Neural crest cell (in vitro differentiated cells): ENCODE results near the gene IL1RL2. TPM values are rescaled to one million over a fixed set of nuclear protein-coding genes. Genes with fewer than 3 reads are reported as not detected.

Source experiments
- DNase-seq: peaks from one replicate; pipeline ENCODE4 v3.0.0; 2021; ENCODE audit warnings: low read depth, mixed read lengths, low spot score
- H3K27ac Mint-ChIP-seq: one replicate; pipeline ENCODE4 v1.8.0; 2021; ENCODE audit warnings: mild to moderate bottlenecking, mixed read lengths; ENCODE audit not compliant: unreplicated experiment
- H3K27me3 Mint-ChIP-seq: 2 replicates; pipeline ENCODE4 v1.8.0; 2021; ENCODE audit warnings: low read depth, mild to moderate bottlenecking, mixed read lengths
- H3K36me3 Mint-ChIP-seq: 2 replicates; pipeline ENCODE4 v1.8.0; 2021; ENCODE audit warnings: low read depth, mild to moderate bottlenecking, mixed read lengths
- H3K4me1 Mint-ChIP-seq: 2 replicates; pipeline ENCODE4 v1.8.0; 2021; ENCODE audit warnings: mixed read lengths
- H3K4me3 Mint-ChIP-seq: one replicate; pipeline ENCODE4 v1.8.0; 2021; ENCODE audit warnings: mild to moderate bottlenecking, mixed read lengths
- H3K9me3 Mint-ChIP-seq: 2 replicates; pipeline ENCODE4 v1.8.0; 2021; ENCODE audit warnings: mixed read lengths
- total RNA-seq: library from RNA; stranded (reverse); gene quantifications from 2 replicates; pipeline ENCODE4 v1.2.1, GENCODE V29; 2021
- TF ChIP-seq, protein P1 (sequence below): fragments of 200-600 bp; sonication (generic); conservative IDR thresholded peaks from 2 replicates; pipeline ENCODE4 v1.5.0; 2021; ENCODE audit warnings: antibody characterized with exemption, mild to moderate bottlenecking

Gene IL1RL2
- total RNA-seq, 1 donor from 2014 or later: not detected

DNA sequence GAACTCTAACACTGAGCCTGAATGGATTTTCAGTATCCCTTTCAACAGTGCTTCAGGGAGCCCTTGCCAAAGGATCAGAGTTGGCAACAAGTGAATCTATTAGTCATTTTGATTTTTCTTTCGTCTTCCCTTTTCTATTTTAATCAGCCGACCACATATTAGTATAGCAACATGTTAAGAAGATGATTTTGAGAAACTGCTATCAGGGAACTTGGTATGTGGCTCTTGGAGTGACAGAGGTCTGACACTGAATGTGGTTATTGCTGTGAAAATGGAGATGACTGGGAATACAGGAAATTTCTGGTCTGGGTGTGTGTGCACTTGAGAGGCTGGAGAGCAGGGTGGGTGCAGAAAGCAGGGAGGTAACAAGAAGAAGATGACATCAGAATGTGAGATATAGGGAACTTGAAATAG, 95.9 kb downstream of the IL1RL2 start:
- Mint-ChIP-seq H3K4me1 (peaks cover 19% of the 10 kb centered on the region), H3K4me3 (no peak overlapping the region), H3K36me3 (no peaks in the 10 kb centered on the region), H3K27ac (no peak overlapping the region), H3K27me3 (no peaks in the 10 kb centered on the region), H3K9me3 (no peaks in the 10 kb centered on the region)
- DNase-seq: no peak
- TF ChIP-seq, protein P1, sequence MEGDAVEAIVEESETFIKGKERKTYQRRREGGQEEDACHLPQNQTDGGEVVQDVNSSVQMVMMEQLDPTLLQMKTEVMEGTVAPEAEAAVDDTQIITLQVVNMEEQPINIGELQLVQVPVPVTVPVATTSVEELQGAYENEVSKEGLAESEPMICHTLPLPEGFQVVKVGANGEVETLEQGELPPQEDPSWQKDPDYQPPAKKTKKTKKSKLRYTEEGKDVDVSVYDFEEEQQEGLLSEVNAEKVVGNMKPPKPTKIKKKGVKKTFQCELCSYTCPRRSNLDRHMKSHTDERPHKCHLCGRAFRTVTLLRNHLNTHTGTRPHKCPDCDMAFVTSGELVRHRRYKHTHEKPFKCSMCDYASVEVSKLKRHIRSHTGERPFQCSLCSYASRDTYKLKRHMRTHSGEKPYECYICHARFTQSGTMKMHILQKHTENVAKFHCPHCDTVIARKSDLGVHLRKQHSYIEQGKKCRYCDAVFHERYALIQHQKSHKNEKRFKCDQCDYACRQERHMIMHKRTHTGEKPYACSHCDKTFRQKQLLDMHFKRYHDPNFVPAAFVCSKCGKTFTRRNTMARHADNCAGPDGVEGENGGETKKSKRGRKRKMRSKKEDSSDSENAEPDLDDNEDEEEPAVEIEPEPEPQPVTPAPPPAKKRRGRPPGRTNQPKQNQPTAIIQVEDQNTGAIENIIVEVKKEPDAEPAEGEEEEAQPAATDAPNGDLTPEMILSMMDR: no peak

DNA sequence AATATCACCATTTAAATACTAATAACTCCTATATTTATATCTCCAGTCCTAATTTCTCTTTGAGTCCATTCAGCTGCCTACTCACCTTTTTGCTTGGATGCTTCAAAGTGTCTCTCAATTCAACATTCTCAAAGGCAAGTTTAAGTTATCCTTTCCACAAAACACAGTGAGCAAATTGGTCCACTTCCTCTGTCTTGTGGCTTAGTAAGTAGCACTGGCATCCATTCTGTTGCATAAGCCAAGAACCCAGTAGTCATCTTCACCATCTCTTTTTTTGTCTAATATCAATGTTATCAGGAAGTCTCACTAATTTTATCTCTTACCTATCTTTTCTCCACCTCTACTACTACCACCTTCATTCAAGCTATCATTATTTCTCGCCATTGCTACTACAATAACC, 97.2 kb downstream of the IL1RL2 start:
- TF ChIP-seq, protein P1: no peak
- DNase-seq: no peak
- Mint-ChIP-seq H3K36me3 (no peaks in the 10 kb centered on the region), H3K4me3 (no peak overlapping the region), H3K9me3 (no peaks in the 10 kb centered on the region), H3K27ac (no peak overlapping the region), H3K27me3 (no peaks in the 10 kb centered on the region), H3K4me1 (peaks cover 8% of the 10 kb centered on the region)

DNA sequence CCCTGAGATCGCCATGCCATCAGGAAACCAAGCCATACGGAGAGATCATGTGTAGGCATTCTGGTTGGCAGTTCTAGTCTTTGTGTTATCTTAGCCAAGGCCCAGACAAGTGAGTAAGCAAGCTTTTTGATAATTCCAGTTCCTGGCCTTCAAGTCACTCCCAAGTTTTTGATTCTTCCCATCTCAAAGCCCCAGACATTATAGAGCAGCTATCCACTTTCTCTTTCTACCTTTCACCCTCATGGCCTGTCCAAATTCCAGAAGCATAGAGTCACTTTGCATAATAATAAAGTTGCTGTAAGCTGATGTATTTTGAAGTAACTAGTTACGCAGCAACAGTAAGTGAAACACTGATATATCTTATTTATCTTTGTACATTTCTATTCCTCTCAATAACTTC, 97.8 kb downstream of the IL1RL2 start:
- TF ChIP-seq, protein P1: no peak
- H3K27me3 Mint-ChIP-seq: no peaks in the 10 kb centered on the region
- peaks cover 5% of the 10 kb centered on the region for H3K4me1 Mint-ChIP-seq
- no peak overlapping the region for H3K4me3 Mint-ChIP-seq
- DNase-seq: no peak
- H3K9me3 Mint-ChIP-seq: no peaks in the 10 kb centered on the region
- H3K36me3 Mint-ChIP-seq: no peaks in the 10 kb centered on the region
- H3K27ac Mint-ChIP-seq: no peak overlapping the region

DNA sequence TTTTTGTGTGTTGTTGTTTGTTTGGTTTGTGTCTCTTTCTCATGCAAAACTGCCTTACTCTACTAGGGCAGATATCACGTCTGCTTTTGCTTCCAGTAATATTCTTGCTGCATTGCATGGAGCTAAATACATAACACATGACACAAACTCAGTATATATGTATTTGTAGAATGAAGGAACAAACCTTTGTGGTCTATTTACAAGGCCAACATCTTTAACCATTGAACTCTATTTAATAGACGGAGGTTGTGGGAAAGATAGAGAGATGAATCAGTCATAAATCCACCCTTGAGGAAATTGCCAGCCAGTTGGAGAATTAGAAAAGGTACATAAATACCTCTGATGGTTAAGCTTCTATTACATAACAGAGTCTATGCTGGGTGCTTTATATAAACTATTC, 98.5 kb downstream of the IL1RL2 start:
- no peak for DNase-seq
- no peak overlapping the region for H3K4me3 Mint-ChIP-seq
- no peaks in the 10 kb centered on the region for H3K36me3 Mint-ChIP-seq
- no peak overlapping the region for H3K27ac Mint-ChIP-seq
- H3K9me3 Mint-ChIP-seq: no peaks in the 10 kb centered on the region
- H3K4me1 Mint-ChIP-seq: peaks cover 5% of the 10 kb centered on the region
- no peaks in the 10 kb centered on the region for H3K27me3 Mint-ChIP-seq
- TF ChIP-seq, protein P1: no peak

DNA sequence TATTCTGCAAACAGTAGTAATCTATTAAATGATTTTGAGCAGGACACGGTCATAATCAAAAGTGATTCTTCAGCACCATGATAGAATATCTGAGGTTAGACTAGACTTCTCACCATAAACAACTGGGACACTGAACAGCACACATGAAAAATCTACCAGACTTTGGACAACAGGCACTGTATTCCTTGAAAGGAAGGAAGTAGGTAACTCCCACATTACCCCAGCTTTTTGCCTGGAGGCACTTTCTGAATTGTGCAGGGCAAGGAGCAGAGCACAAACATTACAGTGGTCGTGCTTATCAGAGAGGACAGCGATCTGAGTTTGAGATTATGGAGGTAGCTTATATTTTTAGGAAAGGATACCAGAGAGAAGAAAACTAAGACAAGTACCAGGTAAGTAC, 99.2 kb downstream of the IL1RL2 start:
- TF ChIP-seq, protein P1: no peak

DNA sequence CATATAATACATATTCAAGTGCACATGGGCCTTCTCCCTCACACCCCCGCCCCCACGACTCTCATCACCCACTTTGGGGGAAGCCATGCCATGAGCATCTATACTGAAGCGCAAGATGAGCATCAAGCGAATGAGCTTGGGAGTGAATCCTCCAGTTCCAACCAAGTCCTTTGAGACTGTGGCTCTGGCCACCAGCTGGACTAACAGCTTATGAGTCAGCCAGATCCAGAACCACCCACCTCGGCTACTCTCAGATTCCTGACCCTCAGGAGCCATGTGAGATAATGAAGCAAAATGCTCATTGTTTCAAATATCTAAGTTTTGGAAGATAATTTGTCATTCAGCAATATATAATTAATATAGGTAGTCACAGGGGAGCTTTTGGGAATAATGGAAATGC, 102.3 kb downstream of the IL1RL2 start:
- H3K27me3 Mint-ChIP-seq: peaks cover 7% of the 10 kb centered on the region
- no peak overlapping the region for H3K27ac Mint-ChIP-seq
- H3K36me3 Mint-ChIP-seq: no peaks in the 10 kb centered on the region
- peaks cover 5% of the 10 kb centered on the region for H3K4me1 Mint-ChIP-seq
- TF ChIP-seq, protein P1: no peak
- no peak for DNase-seq
- H3K4me3 Mint-ChIP-seq: no peak overlapping the region
- H3K9me3 Mint-ChIP-seq: no peaks in the 10 kb centered on the region

More for the DNA sequence above, 99.2 kb downstream of the IL1RL2 start:
- H3K27ac Mint-ChIP-seq: no peak overlapping the region
- H3K4me3 Mint-ChIP-seq: no peak overlapping the region
- peaks cover 5% of the 10 kb centered on the region for H3K4me1 Mint-ChIP-seq
- no peaks in the 10 kb centered on the region for H3K9me3 Mint-ChIP-seq
- H3K36me3 Mint-ChIP-seq: no peaks in the 10 kb centered on the region
- H3K27me3 Mint-ChIP-seq: no peaks in the 10 kb centered on the region
- DNase-seq: no peak
